Activated naive CD4-positive, alpha-beta T cell treated with anti-CD3 and anti-CD28 coated beads for 36 hours (primary cell): ENCODE measurements around the gene KRTAP4-8. TPM values are rescaled to one million over a fixed set of nuclear protein-coding genes. Genes with fewer than 3 reads are reported as not detected.
"Not testable (repeated sequence)": the region's sequence is repeated elsewhere in the genome, so short reads cannot be mapped to it uniquely, and the experiment has no call there.

ENCODE experiments used
- CTCF ChIA-PET: fragments of 350-600 bp; sonication (Branson Sonifier 250); formaldehyde crosslinking; loops from one replicate; lab custom pipeline; 2021; ENCODE audit warnings: antibody characterized with exemption; lab: Charles Lee
- DNase-seq: peaks from one replicate; pipeline ENCODE4 v3.0.0-alpha.2; 2020
- H3K27ac Mint-ChIP-seq: one replicate; pipeline ENCODE4 v1.8.0; 2021; ENCODE audit warnings: mild to moderate bottlenecking, mixed read lengths
- H3K27me3 Mint-ChIP-seq: one replicate; pipeline ENCODE4 v1.8.0; 2021; ENCODE audit warnings: low read depth, mixed read lengths
- H3K36me3 Mint-ChIP-seq: one replicate; pipeline ENCODE4 v1.8.0; 2021; ENCODE audit warnings: low read depth, mixed read lengths
- H3K4me1 Mint-ChIP-seq: one replicate; pipeline ENCODE4 v1.8.0; 2021; ENCODE audit warnings: low read depth, mixed read lengths
- H3K4me3 Mint-ChIP-seq: one replicate; pipeline ENCODE4 v1.8.0; 2021; ENCODE audit warnings: mild to moderate bottlenecking, moderate library complexity, mixed read lengths
- H3K9me3 Mint-ChIP-seq: one replicate; pipeline ENCODE4 v1.8.0; 2021; ENCODE audit warnings: mixed read lengths
- intact Hi-C: fragments of 100-400 bp; cut with micrococcal nuclease; formaldehyde crosslinking; loops from one replicate; pipeline ENCODE4 v1.15.1; 2023
- total RNA-seq, 2 experiments: library from RNA; stranded (reverse); gene quantifications; one replicate each; pipeline ENCODE4 v1.2.3, GENCODE V29; 2021

KRTAP4-8 gene
- total RNA-seq, 2 experiments from 2014 or later: not detected

DNA sequence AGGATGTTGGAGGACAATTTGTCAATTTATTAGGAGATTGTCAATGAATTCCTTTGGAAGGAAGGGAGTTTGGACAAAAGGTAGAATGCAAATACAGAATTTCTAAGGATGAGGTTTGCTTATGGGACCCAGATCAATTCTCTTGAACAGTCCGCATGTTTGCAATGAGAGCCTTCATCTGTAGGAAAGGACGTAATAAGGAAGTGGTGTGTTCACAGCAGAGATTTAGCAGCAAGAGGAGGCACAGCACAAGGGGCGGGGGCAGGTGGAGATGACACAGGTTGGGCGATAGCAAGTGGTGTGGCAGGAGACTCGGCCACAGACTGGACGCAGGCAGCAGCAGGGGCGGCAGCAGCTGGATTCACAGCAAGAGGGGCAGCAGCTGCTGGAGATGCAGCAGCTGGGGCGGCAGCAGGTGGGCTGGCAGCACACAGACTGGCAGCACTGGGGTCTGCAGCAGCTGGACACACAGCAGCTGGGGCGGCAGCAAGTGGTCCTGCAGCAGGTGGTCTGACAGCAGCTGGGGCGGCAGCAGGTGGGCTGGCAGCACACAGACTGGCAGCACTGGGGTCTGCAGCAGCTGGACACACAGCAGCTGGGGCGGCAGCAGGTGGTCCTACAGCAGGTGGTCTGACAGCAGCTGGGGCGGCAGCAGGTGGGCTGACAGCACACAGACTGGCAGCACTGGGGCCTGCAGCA is 25.5 kb upstream of the KRTAP4-8 start:
- H3K4me1 Mint-ChIP-seq: peaks cover 52% of the 10 kb centered on the region

DNA sequence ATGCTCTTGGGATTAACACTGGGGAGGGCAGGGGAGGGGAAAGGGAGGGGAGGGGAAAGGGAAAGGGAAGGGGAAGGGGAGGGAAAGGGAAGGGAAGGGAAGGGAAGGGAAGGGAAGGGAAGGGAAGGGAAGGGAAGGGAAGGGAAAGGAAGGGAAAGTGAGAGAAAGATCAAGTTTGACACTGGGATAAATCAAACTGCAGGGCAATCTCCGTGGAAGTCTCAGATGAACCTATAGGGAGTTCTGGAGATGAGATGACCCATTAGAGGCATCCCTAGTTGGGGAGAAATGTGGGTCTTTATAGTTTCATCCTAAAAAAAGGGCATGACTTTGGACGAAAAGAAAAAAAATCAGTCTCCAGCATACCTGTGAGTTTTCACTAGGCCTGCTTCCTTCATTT is 23.8 kb upstream of the KRTAP4-8 start:
- intact Hi-C loops: loop anchor here (10.0 kb wide), 1 partner anchor 373 kb away; no protein-coding TSS in a partner anchor
- H3K4me3 Mint-ChIP-seq: no peak overlapping the region
- DNase-seq: no peak
- no peaks in the 10 kb centered on the region for H3K27me3 Mint-ChIP-seq
- H3K9me3 Mint-ChIP-seq: peaks cover 6% of the 10 kb centered on the region
- H3K36me3 Mint-ChIP-seq: no peaks in the 10 kb centered on the region
- H3K27ac Mint-ChIP-seq: no peak overlapping the region
- H3K4me1 Mint-ChIP-seq: peaks cover 52% of the 10 kb centered on the region
- CTCF ChIA-PET: interaction anchor here (1.0 kb wide), 1 partner anchor 9 kb away, joined by 3 read pairs; no protein-coding TSS in a partner anchor

More for the DNA sequence above, 25.5 kb upstream of the KRTAP4-8 start:
- H3K27me3 Mint-ChIP-seq, CTCF ChIA-PET, H3K36me3 Mint-ChIP-seq, H3K27ac Mint-ChIP-seq, DNase-seq, H3K9me3 Mint-ChIP-seq: not testable (repeated sequence)
- peak overlapping the region; percentile 8 for H3K4me3 Mint-ChIP-seq
- intact Hi-C loops: loop anchor here (10.0 kb wide), 1 partner anchor 371 kb away; no protein-coding TSS in a partner anchor

DNA sequence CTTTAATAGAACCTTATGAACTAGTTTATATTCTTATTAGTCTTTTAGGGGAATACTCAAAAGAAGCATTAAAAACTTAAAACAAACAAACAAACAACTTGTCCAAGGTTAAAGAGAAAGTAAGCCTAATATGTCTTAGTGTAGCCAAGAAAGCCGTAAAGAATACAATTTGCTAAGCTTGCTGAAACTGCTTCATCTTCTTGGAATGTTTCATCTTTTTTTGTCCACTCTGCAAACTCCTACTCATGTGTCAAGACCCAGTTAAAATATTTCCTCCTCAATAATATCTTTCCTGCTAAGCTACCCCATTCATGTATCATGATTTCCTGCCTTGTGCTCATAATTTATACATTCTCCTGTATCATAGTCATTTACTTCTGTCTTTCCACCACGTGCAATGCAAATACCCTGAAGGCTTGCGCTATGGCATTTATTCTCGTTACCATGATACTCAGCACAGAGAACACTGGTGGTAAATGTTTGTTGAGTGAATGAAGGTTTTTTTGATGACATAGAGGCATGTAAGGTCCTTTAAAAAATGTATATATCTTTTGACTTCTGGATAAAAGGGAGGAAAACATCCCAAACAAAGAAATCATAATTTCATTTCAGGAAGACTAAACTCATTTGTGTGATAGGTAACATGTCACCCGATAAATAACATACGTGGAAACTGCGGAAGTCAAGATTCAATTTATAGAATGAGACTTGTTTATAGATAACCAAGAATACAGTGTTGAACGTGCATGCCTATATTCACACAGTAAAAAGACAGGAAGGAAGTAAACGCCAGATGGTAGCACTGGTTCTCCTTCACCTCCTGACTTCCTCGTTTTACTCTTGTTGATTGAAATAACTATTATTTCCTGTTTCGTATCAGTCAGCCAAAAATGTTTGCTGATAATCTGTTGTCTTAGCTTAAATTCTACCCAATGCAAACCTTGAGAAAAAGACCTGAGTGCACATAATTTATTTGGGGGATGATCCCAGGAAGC is 22.1 kb upstream of the KRTAP4-8 start:
- H3K4me3 Mint-ChIP-seq, CTCF ChIA-PET, H3K9me3 Mint-ChIP-seq, H3K27me3 Mint-ChIP-seq, H3K36me3 Mint-ChIP-seq: not testable (repeated sequence)
- Mint-ChIP-seq H3K4me1 (peaks cover 40% of the 10 kb centered on the region), H3K27ac (peak overlapping the region; percentile 50)
- peak; percentile 15 for DNase-seq
- intact Hi-C loops: loop anchor here (10.0 kb wide), 1 partner anchor 375 kb away; no protein-coding TSS in a partner anchor

DNA sequence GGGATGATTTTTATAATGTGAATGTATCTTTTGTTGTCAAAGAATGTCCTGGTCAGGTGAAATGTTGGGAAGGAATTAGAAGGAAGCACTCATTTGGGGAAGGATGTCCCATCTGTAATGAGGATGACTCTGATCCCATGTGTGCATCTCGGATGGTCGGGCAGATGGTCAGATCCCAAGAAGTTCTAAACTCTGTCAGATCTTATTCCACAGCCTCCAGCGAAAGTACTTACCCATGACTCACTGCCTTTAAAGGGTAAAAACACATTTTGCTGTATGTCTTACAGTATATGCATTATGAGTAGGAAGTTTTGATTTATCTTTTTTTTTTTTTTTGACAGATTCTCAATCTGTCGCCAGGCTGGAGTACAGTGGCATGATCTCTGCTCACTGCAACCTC is 20.8 kb upstream of the KRTAP4-8 start:
- no peaks in the 10 kb centered on the region for H3K27me3 Mint-ChIP-seq
- CTCF ChIA-PET: no interaction called here
- H3K27ac Mint-ChIP-seq: no peak overlapping the region
- H3K4me1 Mint-ChIP-seq: peaks cover 28% of the 10 kb centered on the region
- DNase-seq: no peak
- intact Hi-C loops: no loop called here
- peaks cover 6% of the 10 kb centered on the region for H3K9me3 Mint-ChIP-seq
- H3K4me3 Mint-ChIP-seq: no peak overlapping the region
- no peaks in the 10 kb centered on the region for H3K36me3 Mint-ChIP-seq

DNA sequence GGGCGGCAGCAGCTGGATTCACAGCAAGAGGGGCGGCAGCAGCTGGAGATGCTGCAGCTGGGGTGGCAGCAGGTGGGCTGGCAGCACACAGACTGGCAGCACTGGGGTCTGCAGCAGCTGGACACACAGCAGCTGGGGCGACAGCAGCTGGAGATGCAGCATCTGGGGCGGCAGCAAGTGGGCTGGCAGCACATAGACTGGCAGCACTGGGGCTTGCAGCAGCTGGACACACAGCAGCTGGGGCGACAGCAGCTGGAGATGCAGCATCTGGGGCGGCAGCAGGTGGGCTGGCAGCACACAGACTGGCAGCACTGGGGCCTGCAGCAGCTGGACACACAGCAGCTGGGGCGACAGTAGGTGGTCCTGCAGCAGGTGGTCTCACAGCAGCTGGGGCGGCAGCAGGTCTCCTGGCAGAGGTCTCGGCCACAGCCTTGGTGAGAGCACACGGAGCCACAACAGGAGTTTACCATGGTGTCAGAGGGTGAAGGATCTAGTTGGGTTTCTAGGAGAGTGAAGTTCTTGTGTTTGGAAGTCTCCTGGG is 20.0 kb upstream of the KRTAP4-8 start, which contains the start of gene KRTAP4-11:
Gene KRTAP4-11 (minus strand): TSS at position 528 of the 541 bp plus-strand sequence. CDS start 58 bp downstream, at position 470.
- H3K4me3 Mint-ChIP-seq, H3K27ac Mint-ChIP-seq: not testable (repeated sequence)

DNA sequence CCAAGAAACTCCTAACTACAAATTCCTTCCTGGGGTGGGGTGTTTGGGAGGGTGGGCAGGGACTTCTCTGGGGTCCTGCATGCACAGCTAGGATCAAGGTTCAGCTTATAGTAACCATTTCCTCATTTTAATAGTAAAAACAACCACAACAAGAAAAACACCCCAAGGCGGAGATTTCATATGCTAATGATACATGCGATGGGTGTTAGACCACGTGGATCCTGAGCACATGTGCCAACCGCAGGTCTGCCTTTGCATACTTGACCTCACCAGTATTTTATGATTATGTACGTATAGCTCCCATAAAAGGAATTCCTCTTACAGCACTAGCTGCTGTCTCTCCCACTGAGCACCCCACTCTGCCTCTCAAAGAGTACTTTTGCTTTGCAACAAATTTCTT is 18.4 kb upstream of the KRTAP4-8 start:
- Mint-ChIP-seq H3K9me3 (peaks cover 2% of the 10 kb centered on the region), H3K27me3 (no peaks in the 10 kb centered on the region), H3K4me1 (peaks cover 15% of the 10 kb centered on the region), H3K27ac (no peak overlapping the region), H3K4me3 (no peak overlapping the region), H3K36me3 (no peaks in the 10 kb centered on the region)
- CTCF ChIA-PET: no interaction called here
- no peak for DNase-seq
- intact Hi-C loops: no loop called here

More for the DNA sequence above, 20.0 kb upstream of the KRTAP4-8 start, which contains the start of gene KRTAP4-11:
- H3K9me3 Mint-ChIP-seq, DNase-seq, intact Hi-C loops, H3K27me3 Mint-ChIP-seq, CTCF ChIA-PET, H3K36me3 Mint-ChIP-seq: not testable (repeated sequence)
- peaks cover 21% of the 10 kb centered on the region for H3K4me1 Mint-ChIP-seq

GRCh38 chr17:41111151-41111885 is 13.4 kb upstream of the KRTAP4-8 start:
- no peak for DNase-seq
- Mint-ChIP-seq H3K9me3 (peaks cover 3% of the 10 kb centered on the region), H3K4me1 (peaks cover 8% of the 10 kb centered on the region), H3K4me3 (no peak overlapping the region), H3K36me3 (no peaks in the 10 kb centered on the region), H3K27me3 (no peaks in the 10 kb centered on the region), H3K27ac (no peak overlapping the region)
- intact Hi-C loops: no loop called here
- CTCF ChIA-PET: interaction anchor here (0.6 kb wide), 2 partner anchors 24 to 211 kb away, joined by 3 read pairs; no protein-coding TSS in a partner anchor

- H3K27me3 Mint-ChIP-seq, H3K9me3 Mint-ChIP-seq, H3K4me1 Mint-ChIP-seq, CTCF ChIA-PET, DNase-seq, H3K4me3 Mint-ChIP-seq, H3K27ac Mint-ChIP-seq, H3K36me3 Mint-ChIP-seq, intact Hi-C loops: not testable (repeated sequence)
These were observed 10.9 kb upstream of the KRTAP4-8 start for GRCh38 chr17:41108728-41109386.

DNA sequence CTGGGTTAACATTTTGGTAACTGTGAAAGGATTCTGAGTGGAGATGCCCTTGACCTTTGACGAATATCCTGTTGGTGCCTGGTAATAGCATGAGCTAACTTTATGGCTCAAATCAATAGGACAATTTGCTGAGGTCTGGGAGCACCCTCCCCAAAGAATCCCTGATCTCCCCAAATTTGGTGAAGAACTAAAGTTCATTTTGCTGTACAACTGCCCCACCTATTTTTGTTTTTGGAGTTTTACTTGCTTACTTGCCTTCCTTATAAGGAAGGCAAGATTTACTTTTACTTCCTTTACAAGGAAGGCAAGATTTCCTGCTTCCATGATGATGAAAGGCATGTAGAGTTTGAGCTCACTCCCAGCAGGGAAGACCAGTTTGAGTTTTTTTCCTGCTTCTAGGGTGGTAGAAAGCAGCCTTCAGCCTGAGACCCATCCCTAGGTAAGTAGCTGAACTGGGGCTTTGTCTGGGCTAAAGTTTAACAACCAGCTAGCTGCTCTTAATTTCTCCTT is 10.1 kb upstream of the KRTAP4-8 start:
- Mint-ChIP-seq H3K4me3 (no peak overlapping the region), H3K27me3 (no peaks in the 10 kb centered on the region), H3K9me3 (peaks cover 3% of the 10 kb centered on the region), H3K27ac (no peak overlapping the region), H3K36me3 (no peaks in the 10 kb centered on the region), H3K4me1 (peaks cover 8% of the 10 kb centered on the region)
- intact Hi-C loops: loop anchor here (2.0 kb wide), 1 partner anchor 21 kb away; no protein-coding TSS in a partner anchor
- CTCF ChIA-PET: no interaction called here
- no peak for DNase-seq

DNA sequence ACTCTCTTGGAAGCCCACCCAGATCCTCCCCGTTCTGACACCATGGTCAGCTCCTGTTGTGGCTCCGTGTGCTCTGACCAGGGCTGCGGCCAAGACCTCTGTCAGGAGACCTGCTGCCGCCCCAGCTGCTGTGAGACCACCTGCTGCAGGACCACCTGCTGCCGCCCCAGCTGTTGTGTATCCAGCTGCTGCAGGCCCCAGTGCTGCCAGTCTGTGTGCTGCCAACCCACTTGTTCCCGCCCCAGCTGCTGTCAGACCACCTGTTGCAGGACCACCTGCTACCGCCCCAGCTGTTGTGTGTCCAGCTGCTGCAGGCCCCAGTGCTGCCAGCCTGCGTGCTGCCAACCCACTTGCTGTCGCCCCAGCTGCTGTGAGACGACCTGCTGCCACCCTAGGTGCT is 7.4 kb upstream of the KRTAP4-8 start, which contains the start of gene KRTAP4-9:
Gene KRTAP4-9 (plus strand): TSS at position 43 of the 400 bp plus-strand sequence. CDS start 0 bp downstream, at position 43.
- H3K4me3 Mint-ChIP-seq, DNase-seq, CTCF ChIA-PET, H3K27me3 Mint-ChIP-seq, H3K9me3 Mint-ChIP-seq, H3K27ac Mint-ChIP-seq, H3K4me1 Mint-ChIP-seq, intact Hi-C loops, H3K36me3 Mint-ChIP-seq: not testable (repeated sequence)
